Breast epithelium (tissue), 4 donors: ENCODE measurements around the gene GALNT3. TPM values are rescaled to one million over a fixed set of nuclear protein-coding genes. Genes with fewer than 3 reads are reported as not detected.

ENCODE experiments used
- DNase-seq, 2 donors: peaks; one replicate each; pipeline ENCODE4 v3.0.0-alpha.2; 2019; ENCODE audit warnings: low spot score in 2 of 2
- H3K27ac ChIP-seq, 2 donors: fragments of 200-600 bp; sonication (generic) in 1 of 2; one replicate each; pipeline ENCODE4 v1.5.1; 2016 to 2019; ENCODE audit warnings: mild to moderate bottlenecking in 1 of 2
- H3K27me3 ChIP-seq, 2 donors: fragments of 200-600 bp; sonication (generic) in 1 of 2; one replicate each; pipeline versions ENCODE4 v1.5.1 to v1.6.0; 2017 to 2019; ENCODE audit warnings: control low read depth in 1 of 2, mild to moderate bottlenecking in 1 of 2
- H3K36me3 ChIP-seq: fragments of 200-600 bp; one replicate; pipeline ENCODE4 v1.5.1; 2019
- H3K4me1 ChIP-seq, 2 donors: fragments of 200-600 bp; sonication (generic); one replicate each; pipeline ENCODE4 v1.5.1; 2016 to 2019; ENCODE audit warnings: control low read depth in 1 of 2
- H3K4me3 ChIP-seq, 3 donors: fragments of 200-600 bp; sonication (generic); 1 replicate in 2 of 3; 2 replicates in 1 of 3; pipeline ENCODE4 v1.5.1; 2016 to 2019; ENCODE audit warnings: mild to moderate bottlenecking in 3 of 3, moderate library complexity in 2 of 3
- H3K9me3 ChIP-seq, 2 donors: fragments of 200-600 bp; sonication (generic) in 1 of 2; one replicate each; pipeline ENCODE4 v1.5.1; 2016 to 2019; ENCODE audit warnings: control low read depth in 1 of 2
- CTCF ChIP-seq, 3 donors: fragments of 450-650 bp; IDR thresholded peaks; one replicate each; pipeline ENCODE4 v1.5.1; 2016 to 2017; ENCODE audit warnings: antibody characterized with exemption in 3 of 3, mild to moderate bottlenecking in 3 of 3, moderate library complexity in 3 of 3
- POLR2A ChIP-seq: fragments of 450-650 bp; IDR thresholded peaks from one replicate; pipeline ENCODE4 v1.6.1; 2016; ENCODE audit warnings: antibody characterized with exemption, mild to moderate bottlenecking, moderate library complexity
- POLR2AphosphoS5 ChIP-seq, 3 donors: sonication (generic); formaldehyde crosslinking; IDR thresholded peaks; one replicate each; pipeline ENCODE4 v1.6.1; 2017; ENCODE audit warnings: antibody characterized with exemption in 3 of 3
- intact Hi-C: fragments of 100-400 bp; cut with DNase I; formaldehyde crosslinking; loops from one replicate; pipeline ENCODE4 v1.15.1; 2023; ENCODE audit warnings: low total_unique reads
- total RNA-seq, 3 donors: library from RNA; depleted of rRNA; stranded (reverse); fragments of >200 nt; gene quantifications; one replicate each; pipeline ENCODE4 v1.1.0, GENCODE V29; 2016

GALNT3 gene
- total RNA-seq, 3 donors from 2014 or later: 2.4 to 58.5 (median 36.7) TPM

GRCh38 chr2:165820296-165820695 is 26.2 kb upstream of the GALNT3 start:
- no peak for DNase-seq
- no peak overlapping the region for H3K4me3 ChIP-seq
- H3K36me3 ChIP-seq: no peaks in the 10 kb centered on the region
- H3K9me3 ChIP-seq: no peaks in the 10 kb centered on the region
- H3K27ac ChIP-seq: no peak overlapping the region
- intact Hi-C loops: no loop called here
- TF ChIP-seq CTCF (IDR thresholded peaks at IDR 0.05) (no peak), POLR2AphosphoS5 (IDR thresholded peaks at IDR 0.05) (no peak), POLR2A (no peak)
- no peaks in the 10 kb centered on the region for H3K4me1 ChIP-seq
- H3K27me3 ChIP-seq: no peaks in the 10 kb centered on the region

- no peak for TF ChIP-seq POLR2AphosphoS5 (IDR thresholded peaks at IDR 0.05)
- no peak for TF ChIP-seq CTCF (IDR thresholded peaks at IDR 0.05)
- TF ChIP-seq POLR2A: no peak
- Histone ChIP-seq H3K4me1 (no peaks in the 10 kb centered on the region), H3K4me3 (no peak overlapping the region), H3K27ac (no peak overlapping the region), H3K36me3 (no peaks in the 10 kb centered on the region), H3K9me3 (no peaks in the 10 kb centered on the region), H3K27me3 (no peaks in the 10 kb centered on the region)
- DNase-seq: no peak
- intact Hi-C loops: no loop called here
These were observed 24.9 kb upstream of the GALNT3 start for GRCh38 chr2:165818920-165819319.

GRCh38 chr2:165815299-165816141 is 21.5 kb upstream of the GALNT3 start:
- intact Hi-C loops: no loop called here
- Histone ChIP-seq H3K36me3 (no peaks in the 10 kb centered on the region), H3K4me3 (no peak overlapping the region), H3K9me3 (no peaks in the 10 kb centered on the region), H3K4me1 (no peaks in the 10 kb centered on the region), H3K27me3 (no peaks in the 10 kb centered on the region), H3K27ac (no peak overlapping the region)
- no peak for DNase-seq
- TF ChIP-seq CTCF (IDR thresholded peaks at IDR 0.05): no peak
- no peak for TF ChIP-seq POLR2A
- no peak for TF ChIP-seq POLR2AphosphoS5 (IDR thresholded peaks at IDR 0.05)

- intact Hi-C loops: no loop called here
- Histone ChIP-seq H3K4me1 (no peaks in the 10 kb centered on the region), H3K36me3 (no peaks in the 10 kb centered on the region), H3K4me3 (no peak overlapping the region), H3K9me3 (no peaks in the 10 kb centered on the region), H3K27ac (no peak overlapping the region), H3K27me3 (no peaks in the 10 kb centered on the region)
- TF ChIP-seq POLR2AphosphoS5 (IDR thresholded peaks at IDR 0.05) (no peak), POLR2A (no peak)
- no peak for DNase-seq
These were observed 20.4 kb upstream of the GALNT3 start for GRCh38 chr2:165814473-165814872.

- H3K36me3 ChIP-seq: no peaks in the 10 kb centered on the region
- DNase-seq: no peak
- H3K9me3 ChIP-seq: no peaks in the 10 kb centered on the region
- no peaks in the 10 kb centered on the region for H3K4me1 ChIP-seq
- no peaks in the 10 kb centered on the region for H3K27me3 ChIP-seq
- H3K27ac ChIP-seq: no peak overlapping the region
- intact Hi-C loops: no loop called here
- no peak overlapping the region for H3K4me3 ChIP-seq
- no peak for TF ChIP-seq POLR2AphosphoS5 (IDR thresholded peaks at IDR 0.05)
- TF ChIP-seq CTCF (IDR thresholded peaks at IDR 0.05): no peak
- no peak for TF ChIP-seq POLR2A
These were observed 17.7 kb upstream of the GALNT3 start for GRCh38 chr2:165811592-165812370.
